Fibroblast of skin of left quadriceps (primary cell): ENCODE results near the gene MYO18B.
"Not testable (repeated sequence)": the region's sequence is repeated elsewhere in the genome, so short reads cannot be mapped to it uniquely, and the experiment has no call there.

Source experiments
- DNase-seq, 2 experiments: peaks; one replicate each; pipeline ENCODE4 v3.0.0-alpha.2; 2013; ENCODE audit warnings: low read depth in 2 of 2

The MYO18B gene, protein sequence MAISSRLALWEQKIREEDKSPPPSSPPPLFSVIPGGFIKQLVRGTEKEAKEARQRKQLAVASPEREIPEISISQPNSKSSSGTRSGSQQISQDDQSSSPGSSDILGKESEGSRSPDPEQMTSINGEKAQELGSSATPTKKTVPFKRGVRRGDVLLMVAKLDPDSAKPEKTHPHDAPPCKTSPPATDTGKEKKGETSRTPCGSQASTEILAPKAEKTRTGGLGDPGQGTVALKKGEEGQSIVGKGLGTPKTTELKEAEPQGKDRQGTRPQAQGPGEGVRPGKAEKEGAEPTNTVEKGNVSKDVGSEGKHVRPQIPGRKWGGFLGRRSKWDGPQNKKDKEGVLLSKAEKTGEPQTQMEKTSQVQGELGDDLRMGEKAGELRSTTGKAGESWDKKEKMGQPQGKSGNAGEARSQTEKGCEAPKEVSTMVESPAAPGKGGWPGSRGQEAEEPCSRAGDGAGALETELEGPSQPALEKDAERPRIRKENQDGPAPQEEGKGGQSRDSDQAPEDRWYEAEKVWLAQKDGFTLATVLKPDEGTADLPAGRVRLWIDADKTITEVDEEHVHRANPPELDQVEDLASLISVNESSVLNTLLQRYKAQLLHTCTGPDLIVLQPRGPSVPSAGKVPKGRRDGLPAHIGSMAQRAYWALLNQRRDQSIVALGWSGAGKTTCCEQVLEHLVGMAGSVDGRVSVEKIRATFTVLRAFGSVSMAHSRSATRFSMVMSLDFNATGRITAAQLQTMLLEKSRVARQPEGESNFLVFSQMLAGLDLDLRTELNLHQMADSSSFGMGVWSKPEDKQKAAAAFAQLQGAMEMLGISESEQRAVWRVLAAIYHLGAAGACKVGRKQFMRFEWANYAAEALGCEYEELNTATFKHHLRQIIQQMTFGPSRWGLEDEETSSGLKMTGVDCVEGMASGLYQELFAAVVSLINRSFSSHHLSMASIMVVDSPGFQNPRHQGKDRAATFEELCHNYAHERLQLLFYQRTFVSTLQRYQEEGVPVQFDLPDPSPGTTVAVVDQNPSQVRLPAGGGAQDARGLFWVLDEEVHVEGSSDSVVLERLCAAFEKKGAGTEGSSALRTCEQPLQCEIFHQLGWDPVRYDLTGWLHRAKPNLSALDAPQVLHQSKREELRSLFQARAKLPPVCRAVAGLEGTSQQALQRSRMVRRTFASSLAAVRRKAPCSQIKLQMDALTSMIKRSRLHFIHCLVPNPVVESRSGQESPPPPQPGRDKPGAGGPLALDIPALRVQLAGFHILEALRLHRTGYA (N-terminal part only)

DNA sequence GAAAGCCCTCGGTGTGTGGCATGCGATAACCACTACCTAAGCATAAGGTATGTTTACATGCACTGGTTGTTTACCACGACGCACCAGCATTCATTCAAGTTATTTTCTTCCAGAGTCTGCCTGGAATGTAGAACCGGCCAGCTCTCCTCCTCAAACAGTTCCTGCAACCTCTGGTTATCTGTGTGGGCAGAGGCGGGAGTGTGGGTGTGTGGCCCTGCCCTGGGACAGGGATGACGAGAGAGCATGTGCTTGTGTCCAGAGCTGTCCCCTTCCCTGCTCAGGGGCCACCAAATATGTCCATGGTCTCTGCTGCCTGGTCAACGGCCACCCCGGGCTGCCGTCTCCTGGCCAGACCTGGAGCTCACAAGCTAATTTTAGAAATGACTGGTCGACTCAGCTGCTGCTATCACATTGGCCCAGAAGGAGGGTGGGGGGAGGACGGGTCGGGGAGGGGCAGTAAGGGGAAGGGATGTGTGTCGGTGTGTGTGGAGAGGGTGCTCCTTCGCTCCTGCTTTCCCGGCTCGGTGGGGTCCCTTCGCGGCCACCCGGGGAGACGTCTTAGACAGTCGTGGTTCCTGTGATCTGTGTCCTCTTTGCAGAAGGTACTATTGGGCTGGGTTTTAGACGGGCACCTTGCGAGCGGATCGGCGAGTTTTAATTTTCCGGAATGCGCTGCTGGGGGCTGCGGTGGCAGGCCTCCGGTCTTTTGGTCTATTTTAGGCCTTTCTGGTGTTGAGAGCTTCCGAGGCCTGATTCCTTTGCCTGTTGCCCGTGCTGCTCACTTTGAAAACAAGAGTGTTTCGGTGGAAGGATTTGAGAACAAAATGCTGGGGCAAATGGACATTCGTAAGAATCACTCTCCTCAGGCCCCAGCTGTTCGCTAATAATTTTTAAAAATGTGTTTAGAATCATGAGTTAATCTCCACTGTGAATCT is at the start of gene MYO18B:
Gene MYO18B (plus strand): TSS at position 497 of the 935 bp plus-strand sequence. CDS start 18,905 bp downstream, outside the sequence.
- no peak for DNase-seq

DNA sequence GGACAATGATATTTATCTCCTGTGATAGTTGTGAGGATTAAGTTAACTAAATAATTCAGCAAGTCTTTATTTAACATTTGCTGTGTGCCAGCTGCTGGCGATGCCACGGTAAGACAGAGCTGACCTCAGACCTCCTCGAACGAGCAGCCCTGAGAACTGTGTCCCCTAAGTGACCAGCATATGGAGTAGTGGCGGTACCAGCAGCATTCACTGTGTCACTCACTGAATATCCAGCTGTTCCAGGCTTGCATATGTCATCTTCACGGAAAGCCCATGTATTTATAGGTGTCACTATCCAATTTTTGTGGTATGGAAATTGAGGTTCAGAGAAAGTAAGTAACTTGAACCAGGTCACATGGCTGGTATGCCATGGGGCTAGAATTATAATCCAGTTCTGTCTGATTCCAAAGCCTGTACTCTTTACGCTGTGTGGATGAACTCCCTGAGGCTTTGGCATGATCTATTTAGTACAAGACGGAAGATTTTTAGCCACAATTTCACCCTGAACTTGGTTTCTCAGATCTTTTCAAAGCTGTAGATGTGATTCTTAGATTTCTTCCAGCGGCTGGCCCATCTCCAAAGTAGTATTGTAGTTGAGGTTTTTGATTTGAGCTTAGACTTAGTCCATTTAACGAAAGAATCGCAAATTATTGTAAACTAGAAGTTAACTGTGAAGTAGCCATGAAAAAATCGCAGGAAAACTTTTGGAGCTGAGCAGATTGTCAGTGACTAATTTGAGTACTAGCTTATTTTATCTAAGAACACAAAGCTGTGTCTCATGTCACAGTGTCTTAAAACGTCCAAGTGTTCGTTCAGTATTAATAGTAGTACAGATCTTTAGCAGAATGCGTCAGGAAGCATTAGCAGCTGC is 49.4 kb upstream of the MYO18B start:
- no peak for DNase-seq

- DNase-seq, result no peak
Measured at GRCh38 chr22:25693268-25693565, 48.8 kb upstream of the MYO18B start.

GRCh38 chr22:25694196-25694907 is 47.6 kb upstream of the MYO18B start:
- DNase-seq, result no peak

DNA sequence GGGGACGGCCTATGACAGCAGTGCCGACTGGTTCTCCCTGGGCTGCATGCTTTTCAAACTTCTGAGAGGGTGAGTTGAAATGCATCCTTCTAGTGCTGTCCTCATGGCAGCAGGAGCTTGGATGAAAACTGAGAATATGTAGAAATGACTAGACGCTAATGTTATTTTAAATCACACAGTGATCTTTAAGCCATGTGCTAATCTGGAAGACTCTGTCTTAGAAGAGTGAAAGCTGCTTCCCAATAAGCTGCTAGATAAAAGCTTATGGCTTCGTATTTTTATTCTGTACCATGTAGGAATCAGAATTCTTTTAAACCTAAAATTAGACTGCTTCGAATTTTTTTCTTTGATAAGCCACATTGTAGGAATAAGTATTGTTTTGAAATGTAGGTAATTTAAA is 46.8 kb upstream of the MYO18B start:
- no peak for DNase-seq

GRCh38 chr22:25696763-25697162 is 45.2 kb upstream of the MYO18B start:
- no peak for DNase-seq

DNA sequence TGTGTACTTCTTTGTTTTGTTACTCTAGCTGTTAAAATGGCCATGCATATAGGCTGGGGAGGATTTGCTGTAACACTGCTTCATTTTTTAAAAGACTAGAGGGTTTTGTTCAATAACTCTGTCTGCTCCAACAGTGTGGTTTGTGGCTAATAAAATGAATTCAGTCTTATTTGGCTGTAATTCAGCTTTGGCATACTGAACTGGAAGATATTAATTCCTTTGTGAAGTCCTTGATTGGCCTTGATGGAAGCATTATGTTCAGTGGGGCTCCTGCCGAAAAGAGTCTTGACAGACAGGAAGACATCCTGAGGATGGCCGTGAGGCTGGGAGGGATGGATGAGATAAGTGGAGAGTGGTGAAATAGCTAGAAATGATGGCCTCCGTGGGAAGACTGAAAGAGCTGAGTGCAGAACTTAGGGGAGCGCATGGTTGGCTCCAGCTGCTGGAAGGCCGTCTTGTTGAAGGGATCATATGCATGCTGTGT is 44.8 kb upstream of the MYO18B start:
- no peak for DNase-seq

GRCh38 chr22:25697978-25698377 is 44.0 kb upstream of the MYO18B start:
- no peak for DNase-seq

- DNase-seq, result no peak
Measured at GRCh38 chr22:25698461-25698860, 43.5 kb upstream of the MYO18B start.

DNA sequence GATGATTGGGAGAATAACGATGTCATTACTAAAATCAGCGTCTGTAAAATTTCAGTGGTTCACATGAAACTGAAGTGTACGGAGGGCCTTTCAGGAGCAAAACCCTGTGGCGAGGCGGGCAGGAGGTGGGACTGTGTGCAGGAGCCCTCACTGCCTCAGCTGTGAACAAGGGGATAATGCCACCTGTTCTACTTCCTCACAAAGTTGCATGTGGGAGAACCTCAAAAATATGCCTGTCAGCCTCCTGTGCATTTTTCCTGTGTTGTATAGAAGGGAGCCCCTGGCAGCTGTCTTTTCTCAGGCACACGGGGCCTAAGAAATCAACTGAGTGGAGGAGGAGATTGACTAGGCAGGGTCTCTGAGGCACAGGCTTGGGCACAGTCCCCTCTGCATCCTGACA is 43.0 kb upstream of the MYO18B start:
- DNase-seq, result no peak

- peak; percentile 56 to 59 for DNase-seq
Measured at GRCh38 chr22:25701056-25701780, 40.8 kb upstream of the MYO18B start.

DNA sequence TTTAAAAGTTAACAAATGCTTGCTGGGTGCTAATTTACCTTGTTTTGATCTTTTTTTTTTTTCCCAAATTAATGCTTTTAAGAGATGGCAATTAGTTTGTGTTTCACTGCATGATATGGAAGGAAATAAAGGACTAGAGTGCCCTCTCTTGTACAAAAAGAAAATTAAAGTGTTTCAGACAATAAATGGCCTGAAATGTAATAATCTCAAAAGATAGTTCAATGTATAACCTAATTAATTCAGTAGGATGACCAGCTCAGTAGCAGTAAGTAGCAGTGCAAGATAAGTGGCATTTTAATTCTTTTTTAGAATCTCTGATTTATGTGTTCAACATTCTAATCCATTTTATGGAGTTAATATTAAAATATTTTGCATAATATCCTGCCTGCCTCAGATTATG is 39.9 kb upstream of the MYO18B start:
- DNase-seq, result peak in 1 of 2 experiments; percentile 6

- DNase-seq, result no peak
Measured at GRCh38 chr22:25702571-25703167, 39.3 kb upstream of the MYO18B start.

GRCh38 chr22:25704701-25705100 is 37.3 kb upstream of the MYO18B start:
- DNase-seq, result no peak

DNA sequence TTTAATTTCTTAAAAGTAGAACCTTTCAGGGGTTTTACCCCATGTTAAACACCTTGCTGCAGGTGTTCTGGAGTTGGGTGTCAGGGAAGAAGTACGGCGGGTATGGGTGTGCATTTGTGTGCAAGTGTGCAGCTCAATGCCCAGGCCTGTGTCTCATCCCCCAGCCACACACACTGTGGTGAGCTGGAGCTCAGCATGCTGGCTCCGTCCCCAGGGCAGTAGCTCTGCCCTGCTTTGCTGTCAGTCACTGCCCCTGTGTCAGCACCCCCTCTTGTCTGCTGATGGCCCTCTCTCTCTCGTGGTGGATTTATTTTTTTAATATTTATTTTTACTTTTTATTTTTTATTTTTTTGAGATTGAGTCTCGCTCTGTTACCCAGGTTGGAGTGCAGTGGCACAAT is 35.8 kb upstream of the MYO18B start:
- no peak for DNase-seq

- DNase-seq, result not testable (repeated sequence)
Measured at GRCh38 chr22:25708430-25708829, 33.6 kb upstream of the MYO18B start.

DNA sequence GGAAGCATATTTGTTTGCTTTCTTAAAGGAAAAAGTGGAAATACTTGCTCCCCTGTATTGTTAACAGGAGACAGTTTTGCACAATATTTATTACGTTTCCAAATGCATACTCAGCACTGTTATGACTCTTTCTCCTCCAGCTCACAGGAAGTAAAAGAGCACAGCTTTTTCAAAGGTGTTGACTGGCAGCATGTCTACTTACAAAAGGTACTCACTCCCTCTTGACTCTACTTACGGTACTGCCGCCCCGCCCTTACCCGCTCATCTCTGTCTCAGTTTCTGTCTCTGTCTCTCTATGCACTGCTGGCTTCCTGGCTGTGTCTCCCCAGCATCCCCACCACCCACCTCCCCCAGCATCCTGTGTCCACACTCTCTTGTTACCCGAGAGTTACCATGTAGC is 32.2 kb upstream of the MYO18B start:
- no peak for DNase-seq

GRCh38 chr22:25710501-25710900 is 31.5 kb upstream of the MYO18B start:
- DNase-seq, result no peak
